Pancreas (tissue), 10 donors: Measurements from ENCODE around the gene RBMS1. TPM values are rescaled to one million over a fixed set of nuclear protein-coding genes. Genes with fewer than 3 reads are reported as not detected.

ENCODE experiments used
- ATAC-seq, 4 donors: fragments of 200-7000 bp; cut with Tn5 transposase; one replicate each; pipeline versions ENCODE4 v1.8.0 to v1.9.1; 2020; ENCODE audit warnings: mild to moderate bottlenecking in 4 of 4, moderate library complexity in 4 of 4
- DNase-seq, 6 donors: peaks; one replicate each; pipeline ENCODE4 v3.0.0-alpha.2; 2020
- FAIRE-seq: peaks from 2 replicates; lab custom pipeline; 2012; peaks lifted over from hg19 to GRCh38; lab: Jason Lieb, UNC
- H3K27ac ChIP-seq, 4 donors: fragments of 200-600 bp; sonication (generic); 1 replicate in 3 of 4; 2 replicates in 1 of 4; pipeline versions ENCODE4 v1.5.0 to v1.8.0; 2020
- H3K27me3 ChIP-seq, 4 donors: fragments of 200-600 bp; one replicate each; pipeline ENCODE4 v1.8.0; 2021
- H3K36me3 ChIP-seq, 3 donors: fragments of 200-600 bp; sonication (generic) in 1 of 3; one replicate each; pipeline versions ENCODE4 v1.5.0 to v1.8.0; 2020 to 2021
- H3K4me1 ChIP-seq, 3 donors: fragments of 200-600 bp; one replicate each; pipeline ENCODE4 v1.8.0; 2021
- H3K4me3 ChIP-seq, 4 donors: fragments of 200-600 bp; sonication (generic) in 2 of 4; one replicate each; pipeline versions ENCODE4 v1.5.0 to v1.8.0; 2020 to 2021
- H3K9me3 ChIP-seq, 4 donors: fragments of 200-600 bp; one replicate each; pipeline ENCODE4 v1.8.0; 2021
- WGBS, 2 donors: extraction: QIAGEN DNeasy Blood & Tissue Kit; methylation state at CpG; one replicate each; pipeline ENCODE4 v1.1.7; 2013; 5-methylcytosine and 5-hydroxymethylcytosine counted together
- intact Hi-C, 3 donors: fragments of 100-400 bp; cut with DNase I; formaldehyde crosslinking; loops; one replicate each; pipeline versions ENCODE4 v1.11.1 to v1.14.2; 2022
- polyA plus RNA-seq, 2 donors: library from polyadenylated mRNA; stranded (reverse); fragments of 200-250 nt; gene quantifications; one replicate each; pipeline ENCODE4 v1.2.3, GENCODE V29; 2013
- total RNA-seq, 6 donors: library from RNA; stranded (reverse); fragmentation: NEBNext Ultra II Directional in 4 of 6; extraction: Animal tissue kit (Norgen Biotek cat#: 25700) in 4 of 6; gene quantifications; one replicate each; pipeline versions ENCODE4 v1.2.1 to v1.2.4, GENCODE V29; 2021 to 2023
- TF ChIP-seq, protein P1 (sequence below), 4 donors: fragments of 200-600 bp; sonication (generic) in 3 of 4; IDR thresholded peaks; one replicate each; pipeline versions ENCODE4 v1.5.0 to v1.8.0; 2021; ENCODE audit warnings: antibody characterized with exemption in 4 of 4
- donor health status: healthy with polysubstance abuse.
- donor health status: DM: no; HTN: no; CAD: no; lungs with moderate emphysema.
- donor health status: DM: no; HTN: no; CAD: no.
- donor health status: control.
- donor health status: control.
- donor health status: Bipolar disorder and iron deficiency.
- donor health status: DM: yes; HTN: yes; CAD: no.
- donor health status: DM: no; HTN: no; CAD: no.
- donor health status: DM: no; HTN: no; CAD: no.
- donor health status: DM: yes; HTN: yes; CAD: no.

The RBMS1 gene
- total and polyA plus RNA-seq, 8 donors, result 6.3 to 26.1 (median 8.7) TPM

DNA sequence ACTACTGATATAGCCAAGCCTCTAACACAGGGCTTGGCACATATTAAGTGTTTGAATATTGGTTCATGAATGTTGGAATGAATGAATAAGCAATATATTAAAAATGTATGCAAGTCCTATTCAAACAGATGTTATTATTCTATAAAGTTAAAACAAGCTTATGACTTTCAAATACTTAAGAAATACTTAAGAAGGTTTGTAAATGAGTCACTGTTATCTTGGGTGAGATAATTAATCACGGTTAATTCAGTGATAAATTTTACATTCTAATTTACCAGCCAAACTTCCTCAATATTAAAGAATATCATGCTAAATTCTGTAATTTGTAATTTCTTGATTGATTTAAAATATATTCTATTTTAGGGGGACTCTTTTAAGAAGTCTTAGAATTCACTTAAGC, 74.8 kb downstream of the RBMS1 start:
- no peaks in the 10 kb centered on the region for H3K4me1 ChIP-seq
- FAIRE-seq (no peak), ATAC-seq (no peak), DNase-seq (no peak)
- WGBS, 2 donors, result 33 to 63% methylated on average over 1 of the region's 1 CpG
- H3K27ac ChIP-seq, result no peak overlapping the region
- no peaks in the 10 kb centered on the region for H3K36me3 ChIP-seq
- H3K27me3 ChIP-seq, result no peaks in the 10 kb centered on the region
- H3K4me3 ChIP-seq, result no peak overlapping the region
- no peaks in the 10 kb centered on the region for H3K9me3 ChIP-seq
- TF ChIP-seq, protein P1, sequence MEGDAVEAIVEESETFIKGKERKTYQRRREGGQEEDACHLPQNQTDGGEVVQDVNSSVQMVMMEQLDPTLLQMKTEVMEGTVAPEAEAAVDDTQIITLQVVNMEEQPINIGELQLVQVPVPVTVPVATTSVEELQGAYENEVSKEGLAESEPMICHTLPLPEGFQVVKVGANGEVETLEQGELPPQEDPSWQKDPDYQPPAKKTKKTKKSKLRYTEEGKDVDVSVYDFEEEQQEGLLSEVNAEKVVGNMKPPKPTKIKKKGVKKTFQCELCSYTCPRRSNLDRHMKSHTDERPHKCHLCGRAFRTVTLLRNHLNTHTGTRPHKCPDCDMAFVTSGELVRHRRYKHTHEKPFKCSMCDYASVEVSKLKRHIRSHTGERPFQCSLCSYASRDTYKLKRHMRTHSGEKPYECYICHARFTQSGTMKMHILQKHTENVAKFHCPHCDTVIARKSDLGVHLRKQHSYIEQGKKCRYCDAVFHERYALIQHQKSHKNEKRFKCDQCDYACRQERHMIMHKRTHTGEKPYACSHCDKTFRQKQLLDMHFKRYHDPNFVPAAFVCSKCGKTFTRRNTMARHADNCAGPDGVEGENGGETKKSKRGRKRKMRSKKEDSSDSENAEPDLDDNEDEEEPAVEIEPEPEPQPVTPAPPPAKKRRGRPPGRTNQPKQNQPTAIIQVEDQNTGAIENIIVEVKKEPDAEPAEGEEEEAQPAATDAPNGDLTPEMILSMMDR (IDR thresholded peaks at IDR 0.05), result no peak
- intact Hi-C loops, result no loop called here

DNA sequence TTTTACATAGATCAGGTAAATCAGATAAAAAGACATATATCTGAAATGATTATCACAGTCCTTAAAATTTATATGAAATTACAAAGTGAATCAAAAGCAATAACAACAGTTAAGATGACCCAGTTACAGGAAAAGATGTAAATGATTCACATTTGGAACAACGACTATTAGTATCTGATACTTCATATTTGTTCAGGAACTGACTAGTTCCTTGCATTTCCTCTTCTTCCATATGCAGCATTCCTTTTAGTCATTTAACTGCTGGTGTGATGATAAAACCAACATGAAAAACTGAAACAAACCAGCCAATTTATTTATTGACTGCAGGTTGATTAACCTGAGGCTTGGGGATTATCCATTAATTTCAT, 75.2 kb downstream of the RBMS1 start:
- intact Hi-C loops, result no loop called here

DNA sequence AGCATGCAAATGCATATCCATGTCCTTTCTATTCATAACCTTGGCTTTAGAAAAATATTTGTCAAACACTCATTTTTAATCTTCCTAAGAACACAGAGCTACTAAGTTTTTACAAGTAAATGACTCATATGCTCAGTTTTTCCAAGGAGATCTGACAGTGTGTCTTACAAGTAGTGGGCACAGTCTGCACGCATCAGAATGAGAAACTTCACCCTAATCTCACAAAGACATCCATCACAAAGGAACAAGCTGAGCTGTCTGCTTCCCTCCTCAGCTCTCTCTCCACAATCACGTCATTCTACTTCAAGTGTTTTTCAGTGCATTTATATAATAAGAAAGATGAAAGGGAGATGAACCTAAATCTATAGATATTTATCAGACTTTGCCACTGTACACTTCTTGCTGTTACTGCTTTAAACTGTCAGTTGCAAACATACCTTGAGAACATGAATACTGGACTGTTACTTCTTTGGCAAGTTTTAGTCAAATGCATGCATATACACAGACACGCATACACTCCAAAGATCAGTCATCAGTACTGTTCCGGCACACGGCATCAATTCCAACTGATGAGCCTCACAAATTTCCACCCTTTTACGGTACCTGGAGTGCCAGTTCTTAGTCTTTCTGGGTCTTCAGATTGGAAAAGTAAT, 75.7 kb downstream of the RBMS1 start:
- Histone ChIP-seq H3K36me3 (no peaks in the 10 kb centered on the region), H3K4me1 (no peaks in the 10 kb centered on the region), H3K4me3 (no peak overlapping the region), H3K9me3 (no peaks in the 10 kb centered on the region), H3K27ac (no peak overlapping the region), H3K27me3 (no peaks in the 10 kb centered on the region)
- ATAC-seq (no peak), FAIRE-seq (no peak), DNase-seq (no peak)
- intact Hi-C loops, result no loop called here
- TF ChIP-seq, protein P1 (IDR thresholded peaks at IDR 0.05), result no peak
- WGBS, 2 donors, result 85 to 89% methylated on average over 6 of the region's 6 CpGs

More for the DNA sequence above, 75.2 kb downstream of the RBMS1 start:
- Histone ChIP-seq H3K36me3 (no peaks in the 10 kb centered on the region), H3K27ac (no peak overlapping the region), H3K27me3 (no peaks in the 10 kb centered on the region), H3K4me1 (no peaks in the 10 kb centered on the region), H3K4me3 (no peak overlapping the region), H3K9me3 (no peaks in the 10 kb centered on the region)
- WGBS, 2 donors, result 33 to 38% methylated on average over 1 of the region's 1 CpG
- FAIRE-seq (no peak), DNase-seq (no peak), ATAC-seq (no peak)
- TF ChIP-seq, protein P1 (IDR thresholded peaks at IDR 0.05), result no peak

DNA sequence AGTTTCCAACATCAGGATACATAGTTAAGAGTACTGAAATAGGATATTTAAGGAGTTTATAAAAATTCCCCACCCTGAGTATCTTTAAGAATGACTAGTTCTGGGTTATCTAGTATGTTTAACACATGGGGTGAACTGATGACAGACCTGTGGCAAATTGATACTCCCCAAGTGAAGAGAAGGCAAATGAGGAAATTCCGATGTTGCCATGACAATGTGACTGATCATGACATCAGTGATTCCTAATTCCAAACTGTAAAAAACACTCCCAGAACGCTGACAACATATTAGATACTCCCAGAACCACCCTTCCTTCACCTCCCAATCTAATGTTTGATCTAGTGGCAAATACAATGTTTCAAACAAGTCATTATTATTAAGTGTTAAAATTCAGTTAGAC, 77.6 kb downstream of the RBMS1 start:
- WGBS, 2 donors, result 75 to 85% methylated on average over 2 of the region's 2 CpGs
- DNase-seq (no peak), ATAC-seq (no peak), FAIRE-seq (no peak)
- Histone ChIP-seq H3K27ac (no peak overlapping the region), H3K4me1 (no peaks in the 10 kb centered on the region), H3K36me3 (no peaks in the 10 kb centered on the region), H3K9me3 (no peaks in the 10 kb centered on the region), H3K27me3 (no peaks in the 10 kb centered on the region), H3K4me3 (no peak overlapping the region)
- intact Hi-C loops, result no loop called here
- TF ChIP-seq, protein P1 (IDR thresholded peaks at IDR 0.05), result no peak

DNA sequence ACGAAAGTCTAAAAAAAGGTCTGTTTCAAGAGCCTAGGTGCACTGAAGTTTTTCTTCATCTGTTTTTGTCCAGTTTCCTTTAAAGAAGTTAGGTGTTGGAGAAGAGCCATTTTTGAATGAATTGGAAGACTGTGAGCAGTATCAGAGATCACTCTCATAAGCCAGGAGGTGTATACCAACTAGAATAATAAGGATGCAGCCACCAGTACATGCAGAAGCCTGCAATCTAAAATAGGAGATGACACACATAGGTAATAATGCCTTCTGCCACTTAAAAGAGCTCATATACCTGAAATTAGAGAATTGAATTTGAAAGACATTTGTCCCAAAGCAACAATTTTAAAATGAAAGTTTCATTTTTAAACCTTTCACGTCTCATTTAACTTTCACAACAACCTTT, 81.7 kb downstream of the RBMS1 start:
- TF ChIP-seq, protein P1 (IDR thresholded peaks at IDR 0.05), result no peak
- Histone ChIP-seq H3K27me3 (no peaks in the 10 kb centered on the region), H3K27ac (no peak overlapping the region), H3K9me3 (no peaks in the 10 kb centered on the region), H3K4me1 (peaks cover 0 to 4% (median 0%) of the 10 kb centered on the region in 3 donors), H3K4me3 (no peak overlapping the region), H3K36me3 (no peaks in the 10 kb centered on the region)
- FAIRE-seq, result no peak
- 86 to 87% methylated on average over 2 of the region's 2 CpGs for WGBS, 2 donors
- intact Hi-C loops, result no loop called here
- no peak for ATAC-seq
- no peak for DNase-seq
